Lung (tissue), 12 donors: Measurements from ENCODE around the gene EMSY. TPM values are rescaled to one million over a fixed set of nuclear protein-coding genes. Genes with fewer than 3 reads are reported as not detected.

Experiments
- ATAC-seq: fragments of 200-7000 bp; cut with Tn5 transposase; one replicate; pipeline ENCODE4 v1.9.1; 2020; ENCODE audit warnings: moderate number of reproducible peaks; ENCODE audit not compliant: insufficient read depth, low FRiP score
- DNase-seq, 3 donors: peaks; one replicate each; pipeline ENCODE4 v3.0.0-alpha.2; 2013 to 2017
- H3K27ac ChIP-seq, 2 donors: one replicate each; pipeline ENCODE4 v1.5.1; 2013; ENCODE audit warnings: mild to moderate bottlenecking in 2 of 2, moderate library complexity in 2 of 2, control low read depth in 1 of 2, inconsistent platforms in 1 of 2, low read depth in 1 of 2, low read length in 1 of 2
- H3K27me3 ChIP-seq, 3 donors: one replicate each; pipeline ENCODE4 v1.5.1; 2013; ENCODE audit warnings: low read length in 2 of 3; ENCODE audit not compliant: control insufficient read depth in 3 of 3, insufficient read depth in 3 of 3
- H3K36me3 ChIP-seq, 4 donors: one replicate each; pipeline ENCODE4 v1.5.1; 2013; ENCODE audit warnings: low read length in 4 of 4, mild to moderate bottlenecking in 1 of 4, moderate library complexity in 1 of 4; ENCODE audit not compliant: control insufficient read depth in 4 of 4, insufficient read depth in 4 of 4
- H3K4me1 ChIP-seq, 5 donors: one replicate each; pipeline ENCODE4 v1.5.1; 2013; ENCODE audit warnings: low read length in 5 of 5, mild to moderate bottlenecking in 2 of 5, moderate library complexity in 1 of 5; ENCODE audit not compliant: control insufficient read depth in 5 of 5, insufficient read depth in 5 of 5
- H3K4me3 ChIP-seq: one replicate; pipeline ENCODE4 v1.5.1; 2013; ENCODE audit warnings: mild to moderate bottlenecking, control low read depth, moderate library complexity
- H3K9ac ChIP-seq, 2 donors: one replicate each; pipeline ENCODE4 v1.5.1; 2013; ENCODE audit warnings: low read length in 2 of 2, control low read depth in 1 of 2; ENCODE audit not compliant: insufficient read depth in 1 of 2
- H3K9me3 ChIP-seq, 4 donors: one replicate each; pipeline ENCODE4 v1.5.1; 2013; ENCODE audit warnings: low read length in 3 of 4, mild to moderate bottlenecking in 1 of 4, moderate library complexity in 1 of 4; ENCODE audit not compliant: control insufficient read depth in 4 of 4, insufficient read depth in 3 of 4
- WGBS, 2 donors: extraction: QIAGEN DNeasy Blood & Tissue Kit; methylation state at CpG; one replicate each; pipeline ENCODE4 v1.1.7; 2013; 5-methylcytosine and 5-hydroxymethylcytosine counted together
- polyA plus RNA-seq, 2 donors: library from polyadenylated mRNA; stranded (reverse); fragments of 200-250 nt; gene quantifications; one replicate each; pipeline ENCODE4 v1.2.1, GENCODE V29; 2013
- total RNA-seq, 2 donors: library from RNA; depleted of rRNA in 1 of 2; stranded (reverse); fragments of >200 nt in 1 of 2; gene quantifications; one replicate each; pipeline ENCODE4 v1.2.1, GENCODE V29; 2014 to 2021
- TF ChIP-seq, protein P1 (sequence below): IDR thresholded peaks from 2 replicates; pipeline ENCODE4 v1.5.1; 2012; ENCODE audit warnings: mild to moderate bottlenecking; ENCODE audit errors: control extremely low read depth, extremely low read depth
- donor health status: control.
- donor health status: control.
- donor health status: Bipolar disorder and iron deficiency.
- donor health status: healthy.
- donor health status: DM: yes; HTN: yes; CAD: no.

Gene EMSY
- total and polyA plus RNA-seq, 4 donors: 5.0 to 59.3 (median 15.5) TPM

DNA sequence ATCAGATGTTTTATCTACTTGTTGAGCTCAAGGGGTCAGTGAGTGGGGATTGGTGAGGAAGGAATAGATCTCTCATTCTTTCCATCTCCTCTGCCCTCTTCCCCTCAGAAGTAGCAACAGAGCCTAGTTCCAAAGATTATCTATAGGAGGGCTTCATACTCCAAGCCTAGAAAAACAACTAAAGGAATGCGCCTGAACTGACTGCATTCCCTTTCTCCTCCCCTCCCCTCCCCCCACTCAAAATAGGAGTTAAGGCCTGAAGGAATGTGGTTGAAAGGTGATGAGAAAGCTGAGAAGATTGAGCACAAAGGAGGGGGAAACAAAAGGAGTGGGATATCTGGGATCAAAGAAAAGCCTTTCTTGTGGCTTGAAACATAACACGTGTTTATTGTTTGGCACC, 10.5 kb downstream of the EMSY start:
- DNase-seq (peak; percentile 19 to 40 (median 36)), ATAC-seq (no peak)
- Histone ChIP-seq H3K36me3 (peaks cover 3 to 25% (median 9%) of the 10 kb centered on the region in 4 donors), H3K27me3 (no peaks in the 10 kb centered on the region), H3K4me3 (no peak overlapping the region), H3K9me3 (no peaks in the 10 kb centered on the region), H3K9ac (no peak overlapping the region), H3K27ac (no peak overlapping the region), H3K4me1 (peaks cover 0 to 19% (median 3%) of the 10 kb centered on the region in 5 donors)
- WGBS, 2 donors: 69 to 82% methylated on average over 2 of the region's 2 CpGs
- TF ChIP-seq, protein P1, sequence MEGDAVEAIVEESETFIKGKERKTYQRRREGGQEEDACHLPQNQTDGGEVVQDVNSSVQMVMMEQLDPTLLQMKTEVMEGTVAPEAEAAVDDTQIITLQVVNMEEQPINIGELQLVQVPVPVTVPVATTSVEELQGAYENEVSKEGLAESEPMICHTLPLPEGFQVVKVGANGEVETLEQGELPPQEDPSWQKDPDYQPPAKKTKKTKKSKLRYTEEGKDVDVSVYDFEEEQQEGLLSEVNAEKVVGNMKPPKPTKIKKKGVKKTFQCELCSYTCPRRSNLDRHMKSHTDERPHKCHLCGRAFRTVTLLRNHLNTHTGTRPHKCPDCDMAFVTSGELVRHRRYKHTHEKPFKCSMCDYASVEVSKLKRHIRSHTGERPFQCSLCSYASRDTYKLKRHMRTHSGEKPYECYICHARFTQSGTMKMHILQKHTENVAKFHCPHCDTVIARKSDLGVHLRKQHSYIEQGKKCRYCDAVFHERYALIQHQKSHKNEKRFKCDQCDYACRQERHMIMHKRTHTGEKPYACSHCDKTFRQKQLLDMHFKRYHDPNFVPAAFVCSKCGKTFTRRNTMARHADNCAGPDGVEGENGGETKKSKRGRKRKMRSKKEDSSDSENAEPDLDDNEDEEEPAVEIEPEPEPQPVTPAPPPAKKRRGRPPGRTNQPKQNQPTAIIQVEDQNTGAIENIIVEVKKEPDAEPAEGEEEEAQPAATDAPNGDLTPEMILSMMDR: no peak

DNA sequence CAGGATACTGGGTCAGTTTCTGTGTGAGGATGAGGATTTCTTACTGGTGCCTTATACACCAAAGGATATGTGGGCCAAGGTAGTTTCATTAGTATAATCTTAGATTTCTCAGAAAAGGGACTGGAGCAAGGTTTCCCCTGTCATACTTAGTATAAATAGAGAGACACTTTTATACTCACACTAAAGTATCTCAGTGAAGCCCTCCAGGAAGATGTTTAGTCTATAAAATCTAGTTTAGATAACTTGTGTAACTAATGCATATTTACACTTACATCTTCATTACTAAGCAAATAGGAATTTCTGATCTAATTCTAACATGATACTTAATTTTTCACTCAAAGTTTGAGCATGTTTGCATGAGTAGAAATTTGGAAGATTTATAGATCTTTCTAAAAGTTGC, 11.1 kb downstream of the EMSY start:
- H3K27me3 ChIP-seq: no peaks in the 10 kb centered on the region
- no peaks in the 10 kb centered on the region for H3K9me3 ChIP-seq
- ATAC-seq (no peak), DNase-seq (no peak)
- H3K4me3 ChIP-seq: no peak overlapping the region
- TF ChIP-seq, protein P1: no peak
- peaks cover 4 to 24% (median 8%) of the 10 kb centered on the region in 4 donors for H3K36me3 ChIP-seq
- no peak overlapping the region for H3K9ac ChIP-seq
- H3K27ac ChIP-seq: no peak overlapping the region
- peaks cover 0 to 19% (median 3%) of the 10 kb centered on the region in 5 donors for H3K4me1 ChIP-seq

DNA sequence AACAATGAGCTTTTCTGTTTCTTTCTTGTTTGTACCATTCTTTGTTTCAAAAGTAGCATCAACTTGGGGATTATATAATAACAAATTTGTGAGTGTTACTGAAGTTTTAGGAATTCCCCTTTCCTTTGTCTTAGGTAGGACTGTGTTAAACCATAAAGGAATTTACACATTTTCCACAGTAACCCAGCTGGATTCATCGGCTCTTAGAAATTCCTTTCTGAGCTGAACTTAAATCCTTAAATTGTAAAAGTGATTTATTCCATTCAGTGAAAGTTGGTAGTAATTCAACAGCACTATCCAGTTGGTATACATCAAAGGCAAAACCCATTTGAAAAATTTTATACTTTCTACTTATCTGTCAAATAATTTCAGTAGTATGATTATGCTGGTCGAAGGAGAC, 11.8 kb downstream of the EMSY start:
- peaks cover 4 to 22% (median 8%) of the 10 kb centered on the region in 4 donors for H3K36me3 ChIP-seq
- no peaks in the 10 kb centered on the region for H3K27me3 ChIP-seq
- H3K4me1 ChIP-seq: peaks cover 0 to 19% (median 3%) of the 10 kb centered on the region in 5 donors
- ATAC-seq (no peak), DNase-seq (no peak)
- H3K9me3 ChIP-seq: no peaks in the 10 kb centered on the region
- no peak overlapping the region for H3K27ac ChIP-seq
- no peak overlapping the region for H3K4me3 ChIP-seq
- TF ChIP-seq, protein P1: no peak
- H3K9ac ChIP-seq: no peak overlapping the region
- WGBS, 2 donors: 87 to 91% methylated on average over 2 of the region's 2 CpGs

DNA sequence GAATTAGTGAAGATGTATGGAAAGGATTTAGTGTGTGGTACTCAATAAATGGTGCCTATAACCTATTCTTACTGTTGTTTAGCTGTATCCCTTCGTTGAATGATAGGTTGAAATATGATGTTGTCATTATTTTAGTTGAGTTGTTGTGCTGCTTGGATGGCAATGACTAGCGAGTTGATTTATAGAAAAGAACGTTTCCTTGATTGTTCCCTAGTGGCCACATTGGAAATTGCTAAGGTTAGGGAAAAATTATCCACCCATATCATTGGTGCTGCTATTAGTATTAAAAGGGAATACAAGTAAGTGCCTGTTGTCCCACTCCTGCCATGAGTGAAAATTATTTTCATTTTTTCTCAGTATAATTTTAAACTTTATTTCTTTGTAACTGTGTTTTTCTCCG, 14.5 kb downstream of the EMSY start:
- H3K4me3 ChIP-seq: no peak overlapping the region
- peaks cover 0 to 19% (median 3%) of the 10 kb centered on the region in 5 donors for H3K4me1 ChIP-seq
- TF ChIP-seq, protein P1: no peak
- 78 to 80% methylated on average over 4 of the region's 4 CpGs for WGBS, 2 donors
- peaks cover 0 to 16% (median 6%) of the 10 kb centered on the region in 4 donors for H3K36me3 ChIP-seq
- no peak overlapping the region for H3K9ac ChIP-seq
- H3K27ac ChIP-seq: no peak overlapping the region
- no peaks in the 10 kb centered on the region for H3K27me3 ChIP-seq
- ATAC-seq (no peak), DNase-seq (no peak)
- H3K9me3 ChIP-seq: no peaks in the 10 kb centered on the region
